ENCODE results near the gene NEGR1.

- TF ChIP-seq CTCF (IDR thresholded peaks at IDR 0.05) (no peak), POLR2A (IDR thresholded peaks at IDR 0.05) (no peak)
Observed at GRCh38 chr1:71784241-71784640, 498.1 kb downstream of the NEGR1 start.

All from thyroid gland (tissue), 4 donors.